Heart left ventricle (tissue), 13 donors: ENCODE results near the gene DHX30.

Source experiments
- CTCF ChIP-seq, 12 donors: fragments of 200-600 bp; sonication (generic) in 4 of 12; IDR thresholded peaks; one replicate each; pipeline versions ENCODE4 v1.5.0 to v1.8.0; 2018 to 2022; ENCODE audit warnings: antibody characterized with exemption in 12 of 12, mild to moderate bottlenecking in 5 of 12
- POLR2A ChIP-seq, 2 donors: fragments of 450-650 bp; IDR thresholded peaks; one replicate each; pipeline ENCODE4 v1.6.1; 2017; ENCODE audit warnings: antibody characterized with exemption in 2 of 2, mild to moderate bottlenecking in 2 of 2, moderate library complexity in 2 of 2
- donor health status: ischemic (EF 13 %, LVEDD 7.1; RV severe dilation, severe dysfunction).
- donor health status: DM: no; HTN: yes; CAD: no.
- donor health status: DM: no; HTN: no; CAD: no.
- donor health status: ischemic (EF 25% LVEDD 6.9; RV normal size, moderate dysfunction).
- donor health status: ischemic (EF 25% LVEDD 5.7; RV mildly dilated, moderate dysfunction).
- donor health status: ischemic (EF 35%, LVEDD 5.7; RV mildly dilated, moderate dysfunction).
- donor health status: nonischemic (EF 11% LVEDD 7.7; RV severe dilation, severe dysfunction).
- donor health status: DM: yes; HTN: yes; CAD: no.
- donor health status: PGD.
- donor health status: ischemic (EF 29% LVEDD 5.4; RV normal size, mild dysfunction).
- donor health status: nonischemic (EF 23%, LVEDD 6.1; RV moderate dilation, normal function).

GRCh38 chr3:47877719-47878118 lies 74.8 kb downstream of the DHX30 start:
- TF ChIP-seq POLR2A (IDR thresholded peaks at IDR 0.05): no peak
- TF ChIP-seq CTCF (IDR thresholded peaks at IDR 0.05): no peak
